Activated CD4-positive, alpha-beta T cell treated with anti-CD3 and anti-CD28 coated beads, Interleukin-2, Interleukin-4, amounts not matched to agents 100 ng/mL and 50 ng/mL, durations not matched to agents 16 hours and 8 hours (primary cell): ENCODE data around the gene SPATA31C2.
"Not testable (repeated sequence)": the region's sequence is repeated elsewhere in the genome, so short reads cannot be mapped to it uniquely, and the experiment has no call there.

Source experiments
- DNase-seq: peaks from one replicate; pipeline ENCODE4 v3.0.0-alpha.2; 2020; ENCODE audit warnings: low spot score

The SPATA31C2 gene

GRCh38 chr9:88138375-88138774 lies at the start of gene SPATA31C2:
Gene SPATA31C2 (minus strand): TSS chr9:88138475. CDS start chr9:88138446, 29 bp downstream.
- not testable (repeated sequence) for DNase-seq

- DNase-seq, result no peak
Measured at GRCh38 chr9:88187631-88188030, 49.4 kb upstream of the SPATA31C2 start.

GRCh38 chr9:88186495-88187110 lies 48.3 kb upstream of the SPATA31C2 start:
- no peak for DNase-seq

- DNase-seq, result no peak
Measured at GRCh38 chr9:88184976-88185375, 46.7 kb upstream of the SPATA31C2 start.

GRCh38 chr9:88183798-88184495 lies 45.7 kb upstream of the SPATA31C2 start:
- DNase-seq, result no peak

- no peak for DNase-seq
Measured at GRCh38 chr9:88182501-88182900, 44.2 kb upstream of the SPATA31C2 start.

- no peak for DNase-seq
Measured at GRCh38 chr9:88180081-88180765, 41.9 kb upstream of the SPATA31C2 start.

GRCh38 chr9:88179062-88179521 lies 40.8 kb upstream of the SPATA31C2 start:
- DNase-seq, result peak; percentile 14

- DNase-seq, result no peak
Measured at GRCh38 chr9:88178641-88179040, 40.4 kb upstream of the SPATA31C2 start.

GRCh38 chr9:88177371-88177770 lies 39.1 kb upstream of the SPATA31C2 start:
- DNase-seq, result no peak

- no peak for DNase-seq
Measured at GRCh38 chr9:88174324-88174723, 36.0 kb upstream of the SPATA31C2 start.

GRCh38 chr9:88173378-88173999 lies 35.2 kb upstream of the SPATA31C2 start:
- DNase-seq, result peak; percentile 54

GRCh38 chr9:88169700-88170099 lies 31.4 kb upstream of the SPATA31C2 start:
- DNase-seq, result no peak

GRCh38 chr9:88168564-88168963 lies 30.3 kb upstream of the SPATA31C2 start:
- DNase-seq, result no peak

GRCh38 chr9:88166660-88167059 lies 28.4 kb upstream of the SPATA31C2 start:
- no peak for DNase-seq

GRCh38 chr9:88164850-88165249 lies 26.6 kb upstream of the SPATA31C2 start:
- no peak for DNase-seq

- DNase-seq, result no peak
Measured at GRCh38 chr9:88161144-88161543, 22.9 kb upstream of the SPATA31C2 start.

- no peak for DNase-seq
Measured at GRCh38 chr9:88143957-88144625, 5.8 kb upstream of the SPATA31C2 start.

GRCh38 chr9:88143179-88143578 lies 4.9 kb upstream of the SPATA31C2 start:
- no peak for DNase-seq

- DNase-seq, result not testable (repeated sequence)
Measured at GRCh38 chr9:88133552-88133951, 4.7 kb downstream of the SPATA31C2 start.

GRCh38 chr9:88129556-88129955 lies 8.7 kb downstream of the SPATA31C2 start:
- peak; percentile 30 for DNase-seq

- DNase-seq, result not testable (repeated sequence)
Measured at GRCh38 chr9:88127700-88128300, 10.5 kb downstream of the SPATA31C2 start.
